HG03457 (cell line): ENCODE data around the gene RPS21.

Experiments used
- ATAC-seq: cut with Tn5 transposase; IDR thresholded peaks from one replicate; pipeline ENCODE4 v1.9.1; 2021; ENCODE audit warnings: moderate number of reproducible peaks; ENCODE audit not compliant: unreplicated experiment

Gene RPS21

DNA sequence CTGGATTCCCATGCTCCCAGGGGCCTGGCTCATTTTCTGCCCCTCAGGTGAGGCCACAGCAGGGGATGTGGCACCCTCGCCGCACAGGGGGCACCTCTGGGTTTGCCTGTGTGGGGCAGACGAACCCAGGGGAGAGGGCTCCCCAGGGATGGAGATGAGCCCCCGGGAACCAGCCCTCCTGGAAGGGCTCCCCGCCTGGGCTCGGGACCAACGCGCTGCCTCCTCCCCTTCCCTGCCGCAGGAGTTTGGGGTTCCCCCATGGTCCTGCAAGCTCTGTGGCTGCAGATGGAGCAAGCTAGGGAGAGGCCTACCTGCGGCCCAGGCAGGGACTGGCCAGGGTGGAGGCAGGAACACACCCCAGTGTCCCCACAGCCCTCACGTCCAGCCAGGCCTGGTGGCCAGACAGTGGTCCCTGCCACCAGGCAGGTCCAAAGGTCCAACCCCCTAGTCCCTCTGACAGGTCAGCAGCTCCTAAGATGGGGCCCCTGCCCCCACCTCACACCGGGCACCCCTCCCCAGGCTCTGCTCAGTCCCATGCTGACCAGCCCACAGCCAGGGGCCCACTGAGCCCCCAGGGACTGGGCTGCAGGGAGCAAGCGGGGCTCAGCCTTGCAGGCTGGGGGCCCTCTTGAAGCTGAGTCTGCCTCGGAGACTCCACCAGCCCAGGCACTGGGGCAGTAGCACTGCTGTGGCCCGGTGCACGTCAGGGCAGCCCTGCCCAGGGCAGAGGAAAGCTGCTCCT, 33.4 kb upstream of the RPS21 start:
- no peak for ATAC-seq

- no peak for ATAC-seq
Measured at GRCh38 chr20:62354031-62354808, 32.7 kb upstream of the RPS21 start.

GRCh38 chr20:62354811-62355341, 32.0 kb upstream of the RPS21 start:
- no peak for ATAC-seq

- ATAC-seq, result no peak
Measured at GRCh38 chr20:62355516-62355877, 31.4 kb upstream of the RPS21 start.

DNA sequence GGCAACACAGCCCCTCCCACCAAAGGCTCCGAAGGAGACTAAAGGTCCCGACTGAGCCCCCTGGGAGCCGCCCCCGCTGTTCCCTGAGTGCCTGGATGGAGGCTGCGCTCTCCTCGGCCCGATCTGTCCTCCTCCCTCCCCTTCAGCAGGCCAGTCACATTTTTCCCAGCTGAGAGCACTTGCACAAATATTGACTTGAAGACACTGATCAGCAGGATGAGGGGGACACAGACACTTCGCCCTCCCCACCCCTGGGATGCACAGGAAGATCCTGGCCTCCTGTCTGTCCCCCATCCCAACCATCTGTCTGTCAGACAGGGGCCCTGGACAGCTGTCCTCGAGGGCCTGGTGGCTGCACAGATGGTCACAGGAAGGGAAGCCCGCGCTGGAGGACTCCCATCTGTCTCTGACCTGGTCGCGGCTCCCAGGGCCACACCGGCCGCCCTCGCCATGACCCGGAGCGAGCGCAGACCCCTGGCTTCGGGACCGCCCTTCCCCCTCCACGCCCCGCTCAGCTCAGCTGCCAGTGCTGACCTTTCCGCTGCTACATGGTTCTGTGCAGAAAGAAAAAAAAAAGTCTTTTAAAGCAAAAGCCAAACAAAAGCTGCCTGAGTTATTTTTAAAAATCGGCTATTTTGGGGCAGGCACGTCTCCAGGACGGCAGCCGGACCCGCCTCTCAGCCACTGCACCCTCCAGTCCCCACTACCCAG, 30.9 kb upstream of the RPS21 start:
- ATAC-seq, result no peak

DNA sequence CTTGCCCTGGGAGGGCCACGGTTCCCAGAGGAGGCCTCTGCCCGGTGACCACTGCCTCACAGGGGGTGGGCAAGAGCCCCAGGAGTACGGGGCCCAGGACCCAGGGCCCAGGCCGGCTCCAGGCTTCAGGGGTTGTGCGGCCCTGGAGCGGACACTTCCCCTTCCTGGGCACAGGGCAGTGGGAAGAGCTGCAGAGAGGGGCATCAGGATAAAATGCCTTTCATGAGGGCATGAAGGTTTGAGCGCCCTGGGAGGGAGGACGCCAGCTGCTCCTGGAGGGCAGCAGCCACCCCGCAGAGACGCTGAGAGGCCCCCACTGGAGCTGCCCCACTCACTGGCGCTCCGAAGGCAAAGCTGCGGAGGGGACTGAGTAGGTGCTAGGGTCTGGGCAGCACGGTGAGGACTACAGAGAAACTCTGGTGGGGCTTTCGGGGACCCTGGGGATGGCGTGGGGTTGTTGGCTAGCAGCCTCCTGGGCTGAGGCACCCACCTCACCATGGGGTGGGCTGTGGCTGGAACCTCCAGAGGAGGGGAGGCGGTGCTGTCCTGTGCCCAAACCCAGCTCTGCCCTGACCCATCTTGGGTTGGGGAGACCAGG, 30.2 kb upstream of the RPS21 start:
- no peak for ATAC-seq

GRCh38 chr20:62357187-62357667, 29.7 kb upstream of the RPS21 start:
- ATAC-seq, result no peak

- no peak for ATAC-seq
Measured at GRCh38 chr20:62357681-62358080, 29.2 kb upstream of the RPS21 start.

DNA sequence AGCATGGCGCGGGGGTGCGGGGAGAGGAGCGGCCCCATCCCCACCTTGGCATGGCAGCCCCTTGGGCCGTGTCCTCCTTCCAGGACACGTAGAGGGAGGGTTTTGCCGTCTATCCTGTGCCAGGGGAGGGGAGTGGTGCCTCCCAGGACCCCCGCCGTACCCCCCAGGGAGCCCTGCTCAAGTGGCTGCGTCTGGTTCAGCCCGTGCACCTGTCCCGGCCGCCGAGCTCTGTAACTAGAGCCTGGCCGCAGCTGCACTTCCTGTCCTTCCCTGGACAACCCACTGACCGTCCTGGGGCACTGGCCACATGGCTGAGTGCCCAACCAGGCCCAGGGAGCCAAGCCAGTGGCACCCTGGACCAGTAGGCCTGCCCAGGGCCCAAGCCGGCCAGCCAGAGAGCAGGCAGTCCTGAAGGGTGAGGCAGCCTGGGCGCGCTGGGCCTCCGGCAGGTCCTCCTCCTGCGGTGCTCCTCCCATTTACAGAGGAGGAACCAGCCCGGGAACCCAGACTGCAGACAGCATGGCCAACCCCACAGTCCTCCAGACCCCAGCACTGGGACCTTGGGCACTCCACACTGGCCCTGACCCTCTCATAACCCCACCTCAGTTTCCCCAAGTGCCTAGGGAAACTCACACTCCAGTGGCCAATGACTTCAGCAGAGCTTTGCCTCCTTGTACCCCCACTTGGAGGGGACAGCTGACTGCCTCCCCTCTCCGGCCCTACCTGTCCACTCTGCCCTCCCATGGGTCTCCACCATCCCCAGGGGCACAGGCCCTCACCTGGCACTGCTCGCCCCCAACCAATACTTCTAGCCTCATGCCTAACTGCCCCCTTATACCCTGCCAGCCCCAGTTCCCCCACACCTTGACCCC, 28.5 kb upstream of the RPS21 start:
- ATAC-seq, result no peak

- no peak for ATAC-seq
Measured at GRCh38 chr20:62359043-62359490, 27.8 kb upstream of the RPS21 start.

DNA sequence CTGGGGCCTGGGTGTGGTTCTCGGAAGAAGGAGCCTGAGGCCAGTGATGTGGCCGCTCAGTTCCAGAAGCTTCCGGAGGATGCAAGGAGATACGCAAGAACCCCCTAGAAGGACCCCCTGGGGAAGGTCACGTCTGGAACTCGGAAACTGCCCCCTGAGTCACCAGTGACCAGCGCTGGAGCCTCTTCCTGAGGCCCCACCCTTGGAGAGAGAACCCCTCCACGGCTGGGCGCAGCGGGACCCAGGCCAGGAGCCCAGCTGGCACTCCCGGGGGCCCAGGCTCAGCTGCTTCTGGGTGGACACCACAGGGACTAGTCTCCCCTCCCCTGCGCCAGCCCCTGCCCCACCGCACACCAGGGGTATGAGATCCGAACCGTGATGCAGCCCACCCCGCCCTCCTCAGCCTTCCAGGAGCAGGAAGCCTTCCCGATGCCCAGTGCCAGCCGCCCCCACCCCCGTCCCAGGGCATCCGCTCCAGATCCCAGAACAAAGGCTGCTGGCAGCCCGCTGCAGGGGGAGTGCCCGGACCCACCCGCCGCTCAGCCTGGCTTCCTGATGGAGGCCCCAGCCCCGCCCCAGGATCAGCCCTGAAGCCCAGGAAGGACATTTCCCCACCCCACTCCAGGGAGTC, 27.3 kb upstream of the RPS21 start:
- ATAC-seq, result no peak

- no peak for ATAC-seq
Measured at GRCh38 chr20:62360854-62361798, 25.8 kb upstream of the RPS21 start.

GRCh38 chr20:62361799-62362589, 24.9 kb upstream of the RPS21 start:
- ATAC-seq, result no peak

DNA sequence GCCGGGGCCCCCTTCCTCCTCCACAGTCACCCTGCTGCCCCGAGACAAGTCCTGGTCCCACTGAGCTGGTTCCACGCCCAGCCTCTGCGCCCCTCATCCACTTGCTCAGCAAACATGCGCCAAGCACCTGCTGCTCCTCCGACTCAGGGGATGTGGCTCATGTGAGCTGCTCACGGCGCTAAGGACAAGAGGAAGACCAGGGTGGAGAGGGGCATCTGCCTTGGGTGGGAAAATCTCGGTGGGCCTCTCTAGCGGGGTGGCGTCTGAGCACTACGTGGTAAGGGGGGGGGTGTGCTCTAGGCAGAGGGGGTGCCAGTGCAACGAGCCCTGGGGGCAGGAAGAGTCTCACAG, 24.3 kb upstream of the RPS21 start:
- ATAC-seq, result no peak

- no peak for ATAC-seq
Measured at GRCh38 chr20:62362991-62363919, 23.6 kb upstream of the RPS21 start.

DNA sequence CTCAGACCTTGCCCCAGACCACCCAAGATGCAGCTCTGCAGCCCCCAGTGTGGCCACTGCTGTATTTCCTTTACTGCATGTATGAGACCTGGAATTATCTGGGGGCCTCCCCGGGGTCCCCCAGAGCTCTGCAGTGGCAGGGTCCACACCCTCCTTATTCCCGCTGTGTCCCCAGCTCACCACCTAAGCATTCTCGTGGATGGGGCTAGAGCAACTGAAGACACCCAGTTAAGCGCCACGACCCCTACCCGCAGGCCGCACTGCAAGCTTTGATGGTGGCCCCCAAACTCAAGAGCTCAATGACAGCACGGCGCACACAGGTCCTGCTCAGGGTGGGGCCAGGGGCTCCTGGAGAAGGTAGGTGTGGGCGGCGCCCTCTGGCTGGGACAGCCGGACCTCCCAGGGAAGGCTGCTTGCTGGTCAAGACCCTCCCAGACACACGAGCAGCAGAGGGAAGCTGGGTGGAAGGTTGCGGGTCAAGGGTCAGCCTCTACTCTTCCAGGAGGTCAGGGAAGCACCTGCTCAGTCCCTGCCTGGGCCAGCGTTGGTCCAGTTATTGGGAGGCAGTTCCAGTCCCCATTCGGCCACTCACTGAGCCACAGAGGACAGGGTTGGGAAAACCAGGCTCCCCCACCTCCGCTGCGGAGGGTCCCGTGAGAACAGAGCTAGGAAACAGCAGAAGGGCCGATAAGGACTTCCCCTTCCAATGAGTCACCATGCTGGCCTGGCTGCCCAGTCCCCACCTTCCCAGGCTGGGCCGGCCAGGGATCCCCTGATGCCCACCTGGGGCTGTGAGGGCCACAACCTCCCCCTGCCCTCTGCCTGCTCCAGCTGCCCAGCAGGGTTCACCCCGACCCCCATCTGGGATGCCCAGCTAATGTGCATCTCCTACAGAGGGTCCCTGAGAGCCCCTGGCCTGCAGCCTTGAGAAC, 22.7 kb upstream of the RPS21 start:
- no peak for ATAC-seq
